Spleen (tissue), 11 donors: ENCODE data around the gene OPRL1. TPM values are rescaled to one million over a fixed set of nuclear protein-coding genes. Genes with fewer than 3 reads are reported as not detected.

Source experiments
- DNase-seq: peaks from one replicate; pipeline ENCODE4 v3.0.0-alpha.2; 2020
- H3K27ac ChIP-seq, 8 donors: fragments of 200-600 bp; sonication (generic) in 7 of 8; 1 replicate in 4 of 8; 2 replicates in 4 of 8; pipeline versions ENCODE4 v1.5.0 to v1.8.0; 2016 to 2021; ENCODE audit warnings: inconsistent platforms in 4 of 8, mild to moderate bottlenecking in 4 of 8, moderate library complexity in 1 of 8
- H3K27me3 ChIP-seq, 7 donors: fragments of 200-600 bp; sonication (generic) in 6 of 7; replicated peaks in 1 of 7; 1 replicate in 4 of 7; 2 replicates in 3 of 7; pipeline versions ENCODE4 v1.5.0 to v1.8.0; 2016 to 2021; ENCODE audit warnings: inconsistent platforms in 3 of 7, mild to moderate bottlenecking in 1 of 7
- H3K36me3 ChIP-seq, 6 donors: fragments of 200-600 bp; sonication (generic) in 5 of 6; 1 replicate in 4 of 6; 2 replicates in 2 of 6; pipeline versions ENCODE4 v1.5.0 to v1.8.0; 2016 to 2021; ENCODE audit warnings: inconsistent platforms in 2 of 6
- H3K4me1 ChIP-seq, 6 donors: fragments of 200-600 bp; sonication (generic) in 5 of 6; 1 replicate in 3 of 6; 2 replicates in 3 of 6; pipeline versions ENCODE4 v1.5.0 to v1.8.0; 2016 to 2021; ENCODE audit warnings: inconsistent platforms in 3 of 6
- H3K4me3 ChIP-seq, 8 donors: fragments of 200-600 bp; sonication (generic) in 7 of 8; 1 replicate in 4 of 8; 2 replicates in 4 of 8; pipeline versions ENCODE4 v1.5.0 to v1.8.0; 2016 to 2021; ENCODE audit warnings: inconsistent platforms in 4 of 8, mild to moderate bottlenecking in 4 of 8, moderate library complexity in 2 of 8
- H3K9me3 ChIP-seq, 8 donors: fragments of 200-600 bp; sonication (generic) in 7 of 8; 1 replicate in 4 of 8; 2 replicates in 4 of 8; pipeline versions ENCODE4 v1.5.0 to v1.8.0; 2016 to 2021; ENCODE audit warnings: inconsistent platforms in 4 of 8
- CTCF ChIP-seq, 11 experiments: fragments of 200-600 bp in 7 of 11; fragments of 450-650 bp in 4 of 11; sonication (generic) in 4 of 11; IDR thresholded peaks in 8 of 11; conservative IDR thresholded peaks in 3 of 11; 1 replicate in 7 of 11; 2 replicates in 4 of 11; pipeline versions ENCODE4 v1.4.0 to v1.8.0; 2016 to 2021; ENCODE audit warnings: antibody characterized with exemption in 11 of 11, inconsistent platforms in 4 of 11, mild to moderate bottlenecking in 1 of 11
- POLR2A ChIP-seq, 3 donors: fragments of 450-650 bp; IDR thresholded peaks; one replicate each; pipeline ENCODE4 v1.5.1; 2017; ENCODE audit warnings: antibody characterized with exemption in 3 of 3, mild to moderate bottlenecking in 1 of 3
- POLR2AphosphoS5 ChIP-seq, 3 donors: sonication (generic); formaldehyde crosslinking; IDR thresholded peaks; one replicate each; pipeline ENCODE4 v1.5.1; 2017; ENCODE audit warnings: antibody characterized with exemption in 3 of 3
- WGBS, 5 donors: extraction: QIAGEN DNeasy Blood & Tissue Kit in 3 of 5; methylation state at CpG; one replicate each; pipeline versions ENCODE4 v1.1.5 to v1.1.7; 2013 to 2018; 5-methylcytosine and 5-hydroxymethylcytosine counted together
- intact Hi-C: fragments of 100-400 bp; cut with DNase I; formaldehyde crosslinking; loops from one replicate; pipeline ENCODE4 v1.15.0; 2023; ENCODE audit warnings: low total_unique reads
- polyA plus RNA-seq, 3 donors: library from polyadenylated mRNA; stranded (reverse); fragments of 200-250 nt; gene quantifications; one replicate each; pipeline ENCODE4 v1.2.1, GENCODE V29; 2013
- total RNA-seq, 7 donors: library from RNA; depleted of rRNA in 3 of 7; stranded (reverse); fragments of >200 nt in 3 of 7; fragmentation: NEBNext Ultra II Directional in 4 of 7; extraction: Animal tissue kit (Norgen Biotek cat#: 25700) in 4 of 7; gene quantifications; one replicate each; pipeline versions ENCODE4 v1.1.0 to v1.2.1, GENCODE V29; 2016 to 2021
- donor health status: healthy with polysubstance abuse.
- donor health status: DM: no; HTN: no; CAD: no; lungs with moderate emphysema.
- donor health status: DM: no; HTN: no; CAD: no.
- donor health status: Bipolar disorder and iron deficiency.
- donor health status: healthy.
- donor health status: DM: no; HTN: no; CAD: no.
- donor health status: DM: yes; HTN: yes; CAD: no.

OPRL1 gene
- total and polyA plus RNA-seq, 10 donors: 1.9 to 7.9 (median 5.0) TPM

DNA sequence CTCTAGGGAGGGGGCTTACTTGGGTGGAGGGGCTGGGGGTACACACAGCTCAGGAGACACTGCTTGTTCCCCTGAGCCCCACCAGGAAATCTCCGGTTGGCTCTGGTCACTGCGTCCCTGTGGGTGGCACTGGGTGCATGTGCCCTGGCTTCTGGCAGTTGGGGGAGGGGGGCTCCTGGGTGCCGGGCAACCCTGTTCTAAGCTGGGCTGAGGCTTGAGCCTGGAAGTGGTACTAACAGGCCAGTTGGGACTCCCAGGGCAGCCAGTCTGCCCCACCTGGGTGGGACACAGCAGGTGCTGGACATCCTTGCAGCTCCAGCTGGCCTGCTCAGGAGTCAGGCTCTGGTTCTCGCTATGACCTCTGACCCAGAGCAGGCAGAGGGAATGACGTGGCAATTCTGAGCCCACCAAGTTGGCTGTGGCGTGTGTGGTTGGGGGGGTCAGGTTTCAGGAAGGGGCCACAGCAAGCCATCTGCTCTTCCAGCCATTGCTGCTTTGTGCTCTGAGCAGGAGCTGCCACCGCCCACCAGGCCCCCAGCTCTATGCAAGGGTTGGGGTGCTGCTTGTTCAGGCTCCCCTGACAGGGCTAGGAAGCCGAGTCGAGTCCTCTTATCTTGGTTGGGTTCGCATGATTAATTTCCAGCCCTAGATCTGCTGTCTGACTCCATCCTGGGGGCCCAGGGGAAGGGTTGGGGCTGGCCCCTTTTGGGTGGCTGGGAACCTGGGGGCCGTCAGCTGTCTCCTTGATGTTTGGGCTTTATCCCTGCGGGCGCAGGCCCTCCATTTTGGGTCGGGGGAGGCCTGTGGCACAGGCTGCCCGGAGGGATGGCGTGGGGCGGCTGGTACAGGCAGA is 43.3 kb upstream of the OPRL1 start:
- peak; percentile 73 for DNase-seq
- 59 to 70% (median 65%) methylated on average over 13 to 17 of the region's 17 CpGs for WGBS, 5 donors
- H3K4me1 ChIP-seq: peaks cover 23 to 84% (median 61%) of the 10 kb centered on the region in 6 donors
- H3K27ac ChIP-seq: peak overlapping the region in 3 of 8 donors; percentile 43 to 71 (median 50)
- H3K4me3 ChIP-seq: no peak overlapping the region
- H3K9me3 ChIP-seq: no peaks in the 10 kb centered on the region
- intact Hi-C loops: loop anchor here (10.0 kb wide), 1 partner anchor 52 kb away; the partner anchor contains the start of gene PRPF6
- peaks cover 0 to 42% (median 32%) of the 10 kb centered on the region in 6 donors for H3K36me3 ChIP-seq
- TF ChIP-seq POLR2AphosphoS5 (IDR thresholded peaks at IDR 0.05): no peak
- TF ChIP-seq POLR2A (IDR thresholded peaks at IDR 0.05): no peak
- no peak for TF ChIP-seq CTCF (IDR thresholded peaks at IDR 0.05 in 8 of 11, conservative IDR thresholded peaks at IDR 0.05 in 3 of 11)
- H3K27me3 ChIP-seq: peaks cover 0 to 53% (median 3%) of the 10 kb centered on the region in 7 donors

DNA sequence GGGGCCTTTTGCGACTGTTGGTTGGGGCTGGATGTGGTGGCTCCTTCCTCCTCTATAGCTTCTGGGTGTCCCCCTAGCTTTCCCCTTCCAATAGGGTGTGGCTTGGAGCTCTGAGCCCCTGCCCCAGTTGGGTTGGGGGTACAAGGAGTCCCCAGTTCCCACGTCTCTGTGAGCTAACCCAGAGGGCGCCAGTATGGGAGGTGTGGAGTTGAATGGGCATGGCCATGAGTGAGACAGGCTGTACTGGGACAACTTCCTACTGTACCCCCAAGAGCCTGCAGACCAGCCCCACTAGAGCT is 42.7 kb upstream of the OPRL1 start:
- 63 to 83% (median 76%) methylated on average over 3 of the region's 3 CpGs for WGBS, 5 donors
- Histone ChIP-seq H3K27ac (peak overlapping the region in 1 of 8 donors; percentile 50), H3K36me3 (peaks cover 0 to 36% (median 27%) of the 10 kb centered on the region in 6 donors), H3K4me1 (peaks cover 29 to 90% (median 67%) of the 10 kb centered on the region in 6 donors), H3K9me3 (no peaks in the 10 kb centered on the region), H3K27me3 (peaks cover 0 to 59% (median 6%) of the 10 kb centered on the region in 7 donors), H3K4me3 (no peak overlapping the region)
- intact Hi-C loops: loop anchor here (10.0 kb wide), 1 partner anchor 52 kb away; the partner anchor contains the start of gene PRPF6
- TF ChIP-seq CTCF (IDR thresholded peaks at IDR 0.05 in 8 of 11, conservative IDR thresholded peaks at IDR 0.05 in 3 of 11) (no peak), POLR2AphosphoS5 (IDR thresholded peaks at IDR 0.05) (no peak), POLR2A (IDR thresholded peaks at IDR 0.05) (no peak)
- no peak for DNase-seq

GRCh38 chr20:64037498-64038213 is 42.2 kb upstream of the OPRL1 start:
- peak overlapping the region in 6 of 8 donors; percentile 57 to 94 (median 72) for H3K4me3 ChIP-seq
- peaks cover 0 to 63% (median 10%) of the 10 kb centered on the region in 7 donors for H3K27me3 ChIP-seq
- peak overlapping the region in 5 of 8 donors; percentile 74 to 90 (median 88) for H3K27ac ChIP-seq
- no peaks in the 10 kb centered on the region for H3K9me3 ChIP-seq
- H3K36me3 ChIP-seq: peaks cover 0 to 31% (median 22%) of the 10 kb centered on the region in 6 donors
- no peak for DNase-seq
- peaks cover 29 to 94% (median 71%) of the 10 kb centered on the region in 6 donors for H3K4me1 ChIP-seq
- WGBS, 5 donors: 11 to 15% (median 12%) methylated on average over 30 to 36 of the region's 36 CpGs
- intact Hi-C loops: loop anchor here (10.0 kb wide), 1 partner anchor 53 kb away; the partner anchor contains the start of gene PRPF6
- TF ChIP-seq POLR2A (IDR thresholded peaks at IDR 0.05): no peak
- no peak for TF ChIP-seq CTCF (IDR thresholded peaks at IDR 0.05 in 8 of 11, conservative IDR thresholded peaks at IDR 0.05 in 3 of 11)
- no peak for TF ChIP-seq POLR2AphosphoS5 (IDR thresholded peaks at IDR 0.05)
